Measurements from ENCODE around the gene PHYKPL.

PHYKPL gene

DNA sequence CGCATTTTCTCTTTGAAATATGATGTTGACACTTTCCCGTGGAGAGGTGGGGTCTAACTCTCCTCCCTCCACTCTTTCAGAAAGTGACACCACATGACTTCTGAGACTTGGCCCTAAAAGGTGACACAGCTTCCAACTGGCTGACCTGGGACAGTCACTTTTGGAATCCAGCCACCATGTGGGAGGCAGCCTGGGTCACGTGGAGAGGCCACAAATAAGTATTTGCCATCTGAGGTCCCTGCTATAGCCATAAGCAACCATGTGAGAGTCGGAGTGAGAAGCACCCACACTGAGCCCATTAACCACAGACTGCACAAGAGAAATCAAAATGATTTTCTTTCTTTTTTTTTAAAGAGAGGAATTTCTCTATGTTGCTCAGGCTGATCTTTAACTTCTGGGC is 4.1 kb upstream of the PHYKPL start:
- Histone ChIP-seq H2AFZ (ENCODE audit: low read length) (no peak overlapping the region), H3K9ac (ENCODE audit: low read length) (no peak overlapping the region), H3K27me3 (ENCODE audit: insufficient read depth, low read length) (no peaks in the 10 kb centered on the region), H3K79me2 (ENCODE audit: insufficient read depth, low read length) (peaks cover 3% of the 10 kb centered on the region), H3K4me1 (ENCODE audit: insufficient read depth, low read length, severe bottlenecking) (peaks cover 26% of the 10 kb centered on the region), H3K4me3 (ENCODE audit: low read depth, low read length, poor library complexity, severe bottlenecking) (no peak overlapping the region), H3K36me3 (ENCODE audit: insufficient read depth, low read length) (no peaks in the 10 kb centered on the region), H3F3A (ENCODE audit: insufficient read depth, low read length) (0 out of 2 replicates have a peak, but pooled peaks cover 3% of the 10 kb centered on the region), H3K9me3 (ENCODE audit: low read length) (no peaks in the 10 kb centered on the region), H3K4me2 (ENCODE audit: low read length) (no peak overlapping the region), H4K20me1 (ENCODE audit: insufficient read depth, low read length) (no peaks in the 10 kb centered on the region), H3K9me2 (ENCODE audit: low read depth, low read length) (no peaks in the 10 kb centered on the region), H3K27ac (ENCODE audit: low read depth, low read length, poor library complexity, severe bottlenecking) (no peak overlapping the region)
- no peak for TF ChIP-seq EZH2 (IDR thresholded peaks at IDR 0.05; ENCODE audit: borderline replicate concordance, low read length)
- TF ChIP-seq, protein P1, sequence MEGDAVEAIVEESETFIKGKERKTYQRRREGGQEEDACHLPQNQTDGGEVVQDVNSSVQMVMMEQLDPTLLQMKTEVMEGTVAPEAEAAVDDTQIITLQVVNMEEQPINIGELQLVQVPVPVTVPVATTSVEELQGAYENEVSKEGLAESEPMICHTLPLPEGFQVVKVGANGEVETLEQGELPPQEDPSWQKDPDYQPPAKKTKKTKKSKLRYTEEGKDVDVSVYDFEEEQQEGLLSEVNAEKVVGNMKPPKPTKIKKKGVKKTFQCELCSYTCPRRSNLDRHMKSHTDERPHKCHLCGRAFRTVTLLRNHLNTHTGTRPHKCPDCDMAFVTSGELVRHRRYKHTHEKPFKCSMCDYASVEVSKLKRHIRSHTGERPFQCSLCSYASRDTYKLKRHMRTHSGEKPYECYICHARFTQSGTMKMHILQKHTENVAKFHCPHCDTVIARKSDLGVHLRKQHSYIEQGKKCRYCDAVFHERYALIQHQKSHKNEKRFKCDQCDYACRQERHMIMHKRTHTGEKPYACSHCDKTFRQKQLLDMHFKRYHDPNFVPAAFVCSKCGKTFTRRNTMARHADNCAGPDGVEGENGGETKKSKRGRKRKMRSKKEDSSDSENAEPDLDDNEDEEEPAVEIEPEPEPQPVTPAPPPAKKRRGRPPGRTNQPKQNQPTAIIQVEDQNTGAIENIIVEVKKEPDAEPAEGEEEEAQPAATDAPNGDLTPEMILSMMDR (IDR thresholded peaks at IDR 0.05; ENCODE audit: low read length): no peak

DNA sequence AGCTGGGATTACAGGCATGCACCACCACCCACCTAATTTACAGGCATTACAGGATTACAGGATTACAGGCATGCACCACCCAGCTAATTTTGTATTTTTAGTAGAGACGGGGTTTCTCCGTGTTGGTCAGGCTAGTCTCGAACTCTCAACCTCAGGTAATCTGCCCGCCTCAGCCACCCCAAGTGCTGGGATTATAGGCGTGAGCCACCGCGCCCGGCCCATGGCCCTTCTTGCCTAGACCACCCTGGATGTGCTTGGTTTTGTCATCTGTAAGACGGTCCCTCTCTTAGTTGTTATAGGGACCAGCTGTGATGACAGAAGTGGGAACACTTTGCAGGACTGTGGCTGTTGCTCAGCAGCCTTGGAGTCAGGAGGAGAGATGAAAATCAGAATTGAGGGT is 3.5 kb upstream of the PHYKPL start:
- H3K4me2 ChIP-seq (ENCODE audit: low read length): no peak overlapping the region
- H3K4me3 ChIP-seq (ENCODE audit: low read depth, low read length, poor library complexity, severe bottlenecking): no peak overlapping the region
- no peak for TF ChIP-seq EZH2 (IDR thresholded peaks at IDR 0.05; ENCODE audit: borderline replicate concordance, low read length)
- TF ChIP-seq, protein P1 (IDR thresholded peaks at IDR 0.05; ENCODE audit: low read length): no peak
- no peaks in the 10 kb centered on the region for H3K9me2 ChIP-seq (ENCODE audit: low read depth, low read length)
- H3F3A ChIP-seq (ENCODE audit: insufficient read depth, low read length): 0 out of 2 replicates have a peak, but pooled peaks cover 3% of the 10 kb centered on the region
- H2AFZ ChIP-seq (ENCODE audit: low read length): no peak overlapping the region
- no peaks in the 10 kb centered on the region for H4K20me1 ChIP-seq (ENCODE audit: insufficient read depth, low read length)
- no peaks in the 10 kb centered on the region for H3K9me3 ChIP-seq (ENCODE audit: low read length)
- peaks cover 31% of the 10 kb centered on the region for H3K4me1 ChIP-seq (ENCODE audit: insufficient read depth, low read length, severe bottlenecking)
- no peak overlapping the region for H3K27ac ChIP-seq (ENCODE audit: low read depth, low read length, poor library complexity, severe bottlenecking)
- peaks cover 7% of the 10 kb centered on the region for H3K79me2 ChIP-seq (ENCODE audit: insufficient read depth, low read length)
- no peak overlapping the region for H3K9ac ChIP-seq (ENCODE audit: low read length)
- H3K36me3 ChIP-seq (ENCODE audit: insufficient read depth, low read length): peaks cover 3% of the 10 kb centered on the region; the same call in 1 of the 2 replicates
- H3K27me3 ChIP-seq (ENCODE audit: insufficient read depth, low read length): no peaks in the 10 kb centered on the region

DNA sequence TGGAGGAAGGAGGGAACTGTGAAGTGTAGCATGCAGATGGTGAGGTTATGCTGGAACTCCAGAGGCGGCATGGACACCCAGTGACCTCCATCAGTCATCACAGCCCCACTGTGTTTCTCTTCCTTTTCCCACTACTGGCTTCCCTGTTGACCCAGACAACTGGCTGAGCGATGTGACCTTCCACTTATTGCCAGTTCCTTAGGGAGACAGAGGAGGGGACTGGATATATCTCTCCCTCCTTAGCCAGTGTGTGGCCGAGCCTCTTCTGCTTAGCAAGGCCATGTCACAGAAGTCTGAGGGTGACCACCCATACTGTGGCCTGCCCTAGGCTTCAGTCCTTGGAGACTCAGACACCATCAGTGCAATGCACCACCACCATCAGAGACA is 3.0 kb upstream of the PHYKPL start:
- TF ChIP-seq, protein P1 (IDR thresholded peaks at IDR 0.05; ENCODE audit: low read length): no peak
- no peak for TF ChIP-seq EZH2 (IDR thresholded peaks at IDR 0.05; ENCODE audit: borderline replicate concordance, low read length)

More for the DNA sequence above, 3.0 kb upstream of the PHYKPL start:
- Histone ChIP-seq H3K27ac (ENCODE audit: low read depth, low read length, poor library complexity, severe bottlenecking) (no peak overlapping the region), H3F3A (ENCODE audit: insufficient read depth, low read length) (0 out of 2 replicates have a peak, but pooled peaks cover 3% of the 10 kb centered on the region), H3K9me3 (ENCODE audit: low read length) (no peaks in the 10 kb centered on the region), H3K4me3 (ENCODE audit: low read depth, low read length, poor library complexity, severe bottlenecking) (no peak overlapping the region), H3K79me2 (ENCODE audit: insufficient read depth, low read length) (peaks cover 7% of the 10 kb centered on the region), H3K4me2 (ENCODE audit: low read length) (no peak overlapping the region), H2AFZ (ENCODE audit: low read length) (no peak overlapping the region), H3K9ac (ENCODE audit: low read length) (no peak overlapping the region), H3K36me3 (ENCODE audit: insufficient read depth, low read length) (peaks cover 8% of the 10 kb centered on the region; the same call in 1 of the 2 replicates), H3K27me3 (ENCODE audit: insufficient read depth, low read length) (no peaks in the 10 kb centered on the region), H4K20me1 (ENCODE audit: insufficient read depth, low read length) (no peaks in the 10 kb centered on the region), H3K4me1 (ENCODE audit: insufficient read depth, low read length, severe bottlenecking) (peaks cover 32% of the 10 kb centered on the region), H3K9me2 (ENCODE audit: low read depth, low read length) (no peaks in the 10 kb centered on the region)
